Prostate gland (tissue), 1 donor: ENCODE measurements around the gene ATP5MC2.

Experiments used
- POLR2A ChIP-seq: fragments of 450-650 bp; IDR thresholded peaks from one replicate; pipeline ENCODE4 v1.6.1; 2016; ENCODE audit warnings: antibody characterized with exemption, mild to moderate bottlenecking
- POLR2AphosphoS5 ChIP-seq: sonication (generic); formaldehyde crosslinking; IDR thresholded peaks from one replicate; pipeline ENCODE4 v1.6.1; 2017; ENCODE audit warnings: antibody characterized with exemption

DNA sequence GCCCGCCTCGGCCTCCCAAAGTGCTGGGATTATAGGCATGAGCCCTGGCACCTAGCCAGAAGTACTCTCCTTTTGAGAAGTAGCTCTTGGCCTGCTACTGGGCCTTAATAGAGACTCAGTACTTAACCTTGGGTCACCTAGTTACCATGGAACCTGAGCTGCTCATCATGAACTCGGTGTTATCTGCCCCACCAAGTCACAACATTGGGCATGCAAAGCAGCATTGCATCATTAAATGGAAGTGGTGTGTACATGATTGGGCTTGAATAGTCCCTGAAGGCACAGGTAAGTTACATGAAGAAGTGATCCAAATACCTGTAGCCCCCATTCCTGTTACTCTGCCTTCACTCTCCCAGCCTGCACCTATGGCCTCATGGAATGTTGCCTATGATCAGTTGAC lies 31.8 kb downstream of the ATP5MC2 start:
- TF ChIP-seq POLR2A, result no peak
- no peak for TF ChIP-seq POLR2AphosphoS5
